Parathyroid adenoma (tissue), 2 donors: ENCODE results near the gene TXNDC11.

Source experiments
- H2AFZ ChIP-seq: fragments of 300-600 bp; sonication (generic); one replicate; pipeline ENCODE4 v1.7.0; 2017; ENCODE audit warnings: antibody characterized with exemption, mild to moderate bottlenecking
- H3K27ac ChIP-seq: fragments of 300-600 bp; sonication (generic); one replicate; pipeline ENCODE4 v1.7.0; 2017
- H3K27me3 ChIP-seq: fragments of 300-600 bp; sonication (generic); one replicate; pipeline ENCODE4 v1.7.0; 2017; ENCODE audit warnings: low read length; ENCODE audit not compliant: control insufficient read depth, insufficient read depth
- H3K36me3 ChIP-seq: fragments of 300-600 bp; sonication (generic); one replicate; pipeline ENCODE4 v1.7.0; 2017; ENCODE audit warnings: low read length; ENCODE audit not compliant: control insufficient read depth, insufficient read depth
- H3K4me1 ChIP-seq: fragments of 300-600 bp; sonication (generic); one replicate; pipeline ENCODE4 v1.7.0; 2017; ENCODE audit warnings: control low read depth
- H3K4me2 ChIP-seq: fragments of 300-600 bp; sonication (generic); one replicate; pipeline ENCODE4 v1.7.0; 2017; ENCODE audit warnings: low read length
- H3K4me3 ChIP-seq: fragments of 300-600 bp; sonication (generic); one replicate; pipeline ENCODE4 v1.7.0; 2017; ENCODE audit warnings: low read depth, low read length
- H3K79me2 ChIP-seq: fragments of 300-600 bp; sonication (generic); one replicate; pipeline ENCODE4 v1.7.0; 2017; ENCODE audit warnings: control low read depth
- H3K9ac ChIP-seq: fragments of 300-600 bp; sonication (generic); one replicate; pipeline ENCODE4 v1.7.0; 2017; ENCODE audit warnings: mild to moderate bottlenecking
- H3K9me3 ChIP-seq: fragments of 300-600 bp; sonication (generic); one replicate; pipeline ENCODE4 v1.7.0; 2017; ENCODE audit warnings: low read length; ENCODE audit not compliant: control insufficient read depth
- CTCF ChIP-seq: fragments of 300-600 bp; sonication (generic); IDR thresholded peaks from one replicate; pipeline ENCODE4 v1.7.0; 2017; ENCODE audit warnings: antibody characterized with exemption, mild to moderate bottlenecking
- donor health status: primary hyperparathyroidism.

The TXNDC11 gene

GRCh38 chr16:11731222-11731621, 11.4 kb downstream of the TXNDC11 start:
- Histone ChIP-seq H3K4me1 (no peaks in the 10 kb centered on the region), H3K79me2 (peaks cover 21% of the 10 kb centered on the region), H3K27me3 (no peaks in the 10 kb centered on the region), H3K27ac (no peak overlapping the region), H3K36me3 (no peaks in the 10 kb centered on the region), H3K4me3 (no peak overlapping the region), H2AFZ (no peak overlapping the region), H3K9me3 (no peaks in the 10 kb centered on the region), H3K4me2 (no peak overlapping the region), H3K9ac (no peak overlapping the region)
- no peak for TF ChIP-seq CTCF

GRCh38 chr16:11729787-11730186, 12.9 kb downstream of the TXNDC11 start:
- no peak overlapping the region for H3K9ac ChIP-seq
- H3K4me1 ChIP-seq, result no peaks in the 10 kb centered on the region
- H3K27ac ChIP-seq, result no peak overlapping the region
- H3K27me3 ChIP-seq, result no peaks in the 10 kb centered on the region
- H3K36me3 ChIP-seq, result no peaks in the 10 kb centered on the region
- H3K79me2 ChIP-seq, result peaks cover 25% of the 10 kb centered on the region
- no peak for TF ChIP-seq CTCF
- H3K4me3 ChIP-seq, result no peak overlapping the region
- no peaks in the 10 kb centered on the region for H3K9me3 ChIP-seq
- no peak overlapping the region for H3K4me2 ChIP-seq
- no peak overlapping the region for H2AFZ ChIP-seq

- H3K27ac ChIP-seq, result no peak overlapping the region
- no peaks in the 10 kb centered on the region for H3K4me1 ChIP-seq
These were observed 14.7 kb downstream of the TXNDC11 start for GRCh38 chr16:11727796-11728543.

GRCh38 chr16:11726008-11726407, 16.6 kb downstream of the TXNDC11 start:
- Histone ChIP-seq H3K4me1 (no peaks in the 10 kb centered on the region), H3K36me3 (no peaks in the 10 kb centered on the region), H3K27ac (no peak overlapping the region), H3K27me3 (no peaks in the 10 kb centered on the region), H3K9ac (no peak overlapping the region), H2AFZ (no peak overlapping the region), H3K9me3 (no peaks in the 10 kb centered on the region), H3K4me3 (no peak overlapping the region), H3K79me2 (peaks cover 23% of the 10 kb centered on the region), H3K4me2 (no peak overlapping the region)
- no peak for TF ChIP-seq CTCF

More at GRCh38 chr16:11727796-11728543, 14.7 kb downstream of the TXNDC11 start:
- TF ChIP-seq CTCF, result no peak
- Histone ChIP-seq H3K79me2 (peaks cover 25% of the 10 kb centered on the region), H3K27me3 (no peaks in the 10 kb centered on the region), H3K4me2 (no peak overlapping the region), H3K4me3 (no peak overlapping the region), H2AFZ (no peak overlapping the region), H3K9ac (no peak overlapping the region), H3K9me3 (no peaks in the 10 kb centered on the region), H3K36me3 (no peaks in the 10 kb centered on the region)

GRCh38 chr16:11725457-11725856, 17.2 kb downstream of the TXNDC11 start:
- Histone ChIP-seq H3K36me3 (no peaks in the 10 kb centered on the region), H3K79me2 (peaks cover 23% of the 10 kb centered on the region), H3K4me3 (no peak overlapping the region), H3K9ac (no peak overlapping the region), H3K9me3 (no peaks in the 10 kb centered on the region), H3K4me1 (no peaks in the 10 kb centered on the region), H3K27me3 (no peaks in the 10 kb centered on the region), H3K27ac (no peak overlapping the region), H3K4me2 (no peak overlapping the region), H2AFZ (no peak overlapping the region)
- TF ChIP-seq CTCF, result no peak
